ENCODE measurements around the gene GPR153.

GPR153 gene

DNA sequence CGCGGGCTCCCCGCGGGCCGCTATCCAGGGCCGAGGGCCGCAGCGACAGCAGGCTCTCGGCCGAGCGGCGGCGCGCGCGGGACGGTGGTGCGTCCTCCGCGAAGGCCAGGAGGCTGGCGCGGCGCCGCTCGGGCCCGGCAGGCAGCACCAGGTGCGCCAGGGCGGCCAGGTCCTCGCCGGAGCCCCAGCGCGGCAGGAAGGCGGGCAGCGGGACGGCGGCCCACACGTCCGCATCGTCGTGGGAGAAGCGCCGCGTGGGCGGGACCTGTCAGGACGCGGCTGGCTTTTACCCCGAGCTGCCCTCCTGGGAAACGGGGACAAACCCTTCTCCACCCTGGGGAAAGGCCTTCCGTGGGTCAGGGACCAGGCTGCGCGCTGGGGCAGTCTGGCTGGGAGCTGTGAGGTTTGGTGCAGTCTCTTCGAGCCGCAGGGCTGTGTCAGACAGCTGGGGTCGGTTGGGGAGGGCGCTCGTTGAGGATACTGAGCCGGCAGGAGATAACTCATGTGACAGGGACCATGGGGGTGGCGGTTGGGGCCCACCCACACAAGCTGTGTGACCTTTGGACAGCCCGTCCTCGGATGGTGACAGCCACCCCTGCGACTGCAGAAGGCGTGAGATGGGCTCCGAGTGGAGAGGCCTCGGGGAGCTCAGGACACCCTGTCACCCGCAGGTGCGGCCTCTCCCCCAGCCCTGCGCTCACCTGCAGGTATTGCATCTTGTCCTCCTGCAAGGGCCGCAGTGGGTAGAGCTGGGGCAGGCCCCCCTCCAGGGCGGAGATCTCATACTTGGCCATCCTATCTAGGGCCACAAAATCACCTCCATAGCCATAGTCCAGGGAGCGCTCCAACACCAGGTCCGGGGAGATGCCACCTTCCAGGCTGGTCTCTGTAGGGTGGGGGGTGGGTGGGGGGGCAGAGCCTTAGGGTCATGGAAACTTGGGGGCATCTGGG, 10.9 kb downstream of the GPR153 start:
- FAIRE-seq (no peak), DNase-seq (ENCODE audit: low spot score) (no peak)

DNA sequence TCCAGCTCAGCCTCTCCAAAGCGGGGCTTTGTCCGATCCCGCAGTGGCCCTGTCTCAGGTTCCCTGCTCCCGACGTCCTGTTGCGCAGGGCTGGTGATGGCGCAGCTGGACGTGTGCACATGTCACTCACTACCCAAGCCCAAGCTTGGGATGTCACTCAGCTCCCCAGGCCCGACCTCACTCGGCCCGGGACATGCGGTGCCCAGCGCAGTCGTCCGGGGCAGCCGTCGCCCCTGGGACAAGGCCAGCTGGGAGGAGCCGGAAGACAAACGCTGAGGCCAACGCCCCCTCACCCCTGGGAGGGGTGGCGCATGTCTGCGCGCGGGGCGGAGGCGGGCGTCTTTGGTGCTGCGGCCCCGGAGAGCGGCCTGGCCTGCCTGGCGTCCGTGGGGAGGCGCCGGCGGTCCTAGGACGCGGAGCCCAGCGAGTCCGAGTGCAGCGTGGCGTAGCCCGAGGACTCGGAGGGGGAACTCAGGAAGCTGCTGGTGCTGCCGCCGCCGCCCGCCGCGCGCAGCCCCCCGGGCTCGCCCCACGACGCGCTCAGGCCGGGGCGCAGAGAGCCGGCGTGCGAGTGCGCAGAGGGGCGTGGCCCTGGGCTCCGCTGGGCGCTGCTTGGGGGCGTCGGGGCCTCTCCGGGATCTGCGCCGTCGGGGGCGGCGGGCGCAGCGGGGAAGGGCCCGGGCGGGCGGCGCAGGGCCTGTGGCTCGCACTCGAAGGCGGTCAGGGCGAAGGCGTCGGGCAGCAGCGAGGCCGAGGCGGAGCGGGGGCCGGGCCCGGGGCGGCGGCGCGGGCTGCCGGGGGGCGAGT, 11.8 kb downstream of the GPR153 start:
- DNase-seq (ENCODE audit: low spot score) (no peak), FAIRE-seq (no peak)

GRCh38 chr1:6248161-6248776, 12.6 kb downstream of the GPR153 start:
- no peak for DNase-seq (ENCODE audit: low spot score)
- FAIRE-seq, result no peak

DNA sequence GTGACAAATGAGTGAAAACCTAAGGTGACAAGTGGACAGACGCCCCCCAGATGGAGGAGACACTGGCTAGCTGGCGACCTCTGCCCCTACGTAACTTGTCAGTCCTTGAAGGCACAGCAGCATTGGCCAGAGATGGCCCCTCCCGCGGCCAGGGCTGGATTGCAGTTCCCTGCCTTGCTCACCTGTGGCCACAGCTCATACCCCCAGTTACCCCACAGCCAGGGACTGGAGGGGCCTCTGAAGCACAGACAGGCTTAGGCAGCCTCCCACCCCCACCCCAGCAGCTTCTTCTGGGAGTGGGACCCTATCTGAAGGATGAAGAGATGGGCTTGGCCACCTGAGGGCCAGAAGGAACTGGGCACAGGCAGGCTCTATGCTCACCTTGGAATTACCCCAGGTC, 13.2 kb downstream of the GPR153 start:
- no peak for DNase-seq (ENCODE audit: low spot score)
- no peak for FAIRE-seq

DNA sequence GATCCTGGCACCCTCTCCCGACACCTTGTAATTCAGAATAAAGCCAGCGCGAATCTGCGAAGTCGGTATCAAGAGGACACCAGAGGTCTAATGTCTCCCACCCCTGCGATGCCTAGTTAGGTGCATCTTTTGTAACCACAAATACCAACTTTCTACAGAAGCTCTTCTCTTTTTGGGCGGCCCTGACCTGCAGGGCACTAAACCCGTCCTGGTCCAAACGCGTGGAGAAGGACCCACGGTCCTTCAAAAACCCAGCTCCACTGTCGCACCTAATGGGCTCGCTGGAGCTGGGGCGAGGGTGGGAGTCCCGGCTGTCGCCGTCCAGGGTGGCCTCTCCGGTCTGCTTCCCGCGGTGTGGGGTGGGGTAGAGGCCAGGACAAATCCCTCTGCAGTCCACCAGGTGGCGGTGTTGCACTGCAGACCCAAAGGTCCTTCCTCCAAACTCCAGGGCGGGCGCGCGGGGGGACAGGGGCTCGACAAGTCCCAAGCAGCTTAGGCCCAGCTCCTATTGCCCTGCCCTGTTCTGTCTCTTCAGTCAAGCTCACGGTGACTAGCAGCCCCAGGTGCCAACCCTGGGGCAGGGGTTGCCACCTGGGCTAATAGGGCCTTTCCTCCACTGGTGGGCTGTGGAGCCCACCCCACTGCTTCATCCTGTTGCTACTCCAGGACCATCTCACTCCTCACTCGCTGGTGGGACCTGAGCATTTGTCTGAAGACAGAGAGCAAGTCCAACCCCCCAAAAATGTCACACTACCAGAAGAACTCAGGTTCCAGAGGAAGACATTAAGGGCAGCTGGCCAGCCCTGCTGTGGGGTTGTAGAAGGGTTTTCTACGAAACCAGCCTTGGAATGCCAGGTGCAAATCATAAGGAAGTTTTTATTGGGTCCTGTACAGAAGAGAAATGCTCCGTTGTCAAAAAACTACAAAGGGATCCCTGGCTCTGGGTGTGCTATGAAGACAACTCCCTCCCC, 14.1 kb downstream of the GPR153 start:
- FAIRE-seq (no peak), DNase-seq (ENCODE audit: low spot score) (peak; percentile 24)

- FAIRE-seq, result no peak
- DNase-seq (ENCODE audit: low spot score), result no peak
These were observed 14.9 kb downstream of the GPR153 start for GRCh38 chr1:6245869-6246496.

DNA sequence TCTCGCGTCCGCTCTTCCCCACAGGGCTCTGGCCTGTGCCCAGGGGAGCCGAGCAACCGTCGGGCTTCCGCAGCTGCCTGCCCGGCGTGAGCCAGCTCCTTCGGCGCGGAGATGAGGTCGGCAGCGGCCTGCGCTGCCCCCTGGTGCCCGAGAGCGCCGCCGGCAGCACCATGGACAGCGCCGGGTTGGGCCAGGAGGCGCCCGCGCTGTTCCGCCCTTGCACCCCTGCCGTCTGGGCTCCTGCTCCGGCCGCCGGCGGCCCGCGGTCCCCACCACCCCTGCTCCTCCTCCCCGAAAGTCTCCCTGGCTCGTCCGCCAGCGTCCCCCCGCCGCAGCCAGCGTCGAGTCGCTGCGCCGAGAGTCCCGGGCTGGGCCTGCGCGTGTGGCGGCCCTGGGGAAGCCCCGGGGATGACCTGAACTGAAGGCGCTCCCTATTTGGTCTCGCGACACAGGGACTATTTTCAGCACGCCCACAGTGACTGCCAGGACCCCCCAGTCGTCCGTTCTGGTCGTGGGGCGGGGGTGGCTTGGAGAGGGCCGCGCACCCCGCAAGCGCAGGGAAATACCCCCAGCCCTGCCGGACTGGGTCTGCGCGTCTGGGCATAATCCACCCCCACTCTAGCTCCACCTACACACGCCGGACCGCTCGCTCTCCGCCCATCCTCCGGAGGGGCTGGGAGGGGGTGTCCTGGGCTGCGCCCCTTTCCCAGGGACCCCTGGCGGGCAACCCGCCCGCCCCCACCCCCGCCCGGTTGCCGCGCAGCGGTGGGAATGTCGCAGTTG, 15.6 kb downstream of the GPR153 start:
- DNase-seq (ENCODE audit: low spot score), result peak; percentile 50
- FAIRE-seq, result no peak

- no peak for FAIRE-seq
- DNase-seq (ENCODE audit: low spot score), result no peak
These were observed 16.4 kb downstream of the GPR153 start for GRCh38 chr1:6244401-6245049.

- no peak for FAIRE-seq
- no peak for DNase-seq (ENCODE audit: low spot score)
These were observed 16.9 kb downstream of the GPR153 start, which contains the start of gene HES3 for GRCh38 chr1:6243993-6244392. HES3 (plus strand) TSS chr1:6244179; CDS start chr1:6244366, 187 bp downstream.

GRCh38 chr1:6243053-6243834, 17.7 kb downstream of the GPR153 start:
- DNase-seq (ENCODE audit: low spot score) (no peak), FAIRE-seq (no peak)

DNA sequence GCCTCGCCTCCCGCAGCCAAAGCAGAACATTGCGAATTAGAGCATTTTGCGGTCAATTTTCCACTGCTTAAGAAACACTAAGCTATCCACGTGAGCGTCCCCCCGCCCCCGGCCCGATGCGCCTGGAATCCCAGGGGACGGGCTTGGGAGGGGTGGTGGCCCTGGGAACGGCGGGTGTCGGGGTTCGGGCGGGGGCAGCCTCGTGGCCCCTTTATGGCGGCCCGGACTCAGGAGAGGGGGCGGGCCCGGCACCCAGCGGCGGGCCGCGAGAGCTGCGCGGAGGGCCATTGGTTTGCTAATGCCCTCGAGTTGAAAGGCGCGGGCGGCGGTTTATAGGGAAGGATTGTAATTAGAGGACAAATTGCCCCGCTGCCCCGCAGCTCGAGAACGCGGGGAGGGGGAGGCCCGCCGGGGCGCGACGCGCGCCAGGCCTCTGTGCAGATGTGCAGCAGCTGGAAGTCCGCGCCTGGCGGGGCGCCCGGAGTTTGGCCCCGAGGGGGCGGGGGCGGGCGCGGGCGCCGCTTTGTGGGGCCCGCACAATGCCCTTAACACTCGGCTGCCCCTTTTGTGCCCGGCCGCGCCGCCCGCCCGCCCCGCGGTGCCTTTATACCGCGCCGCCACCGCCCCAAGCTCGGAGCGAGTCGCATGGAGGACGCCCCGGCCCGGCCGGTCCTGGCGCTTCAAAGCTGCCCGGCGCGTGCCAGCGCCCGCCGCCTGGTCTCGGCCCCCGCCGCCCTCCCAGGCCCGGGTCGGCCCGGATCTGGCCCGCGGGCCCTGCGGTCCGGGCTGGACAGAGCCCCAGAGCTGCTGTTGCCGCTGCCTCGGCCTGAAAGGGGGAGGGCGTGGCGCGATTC, 18.8 kb downstream of the GPR153 start:
- DNase-seq (ENCODE audit: low spot score) (no peak), FAIRE-seq (no peak)

GRCh38 chr1:6241107-6241886, 19.6 kb downstream of the GPR153 start:
- FAIRE-seq, result no peak
- DNase-seq (ENCODE audit: low spot score), result no peak

GRCh38 chr1:6239950-6240768, 20.7 kb downstream of the GPR153 start:
- FAIRE-seq (no peak), DNase-seq (ENCODE audit: low spot score) (no peak)

GRCh38 chr1:6239213-6239752, 21.6 kb downstream of the GPR153 start:
- DNase-seq (ENCODE audit: low spot score) (no peak), FAIRE-seq (no peak)

DNA sequence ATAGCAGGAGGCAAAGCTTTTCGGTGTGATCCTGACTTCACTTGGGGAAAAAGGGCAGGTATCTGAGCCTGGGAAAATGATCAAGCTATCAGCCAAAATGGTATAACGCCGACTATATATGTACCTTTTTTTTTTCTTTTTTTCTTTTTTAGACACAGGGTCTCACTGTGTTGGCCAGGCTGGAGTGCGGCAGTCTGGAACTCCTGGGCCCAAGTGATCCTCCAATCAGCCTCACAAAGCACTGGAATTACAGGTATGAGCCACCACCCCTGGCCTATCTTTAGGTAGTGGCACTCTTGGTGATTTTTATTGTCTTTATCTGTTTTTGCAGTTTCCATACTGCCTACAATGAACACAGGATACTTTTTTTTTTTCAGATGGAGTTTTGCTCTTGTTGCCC, 23.8 kb downstream of the GPR153 start:
- no peak for DNase-seq (ENCODE audit: low spot score)
- FAIRE-seq, result no peak

All from RCC 7860 (cell line).